GM21360 (cell line): Measurements from ENCODE around the gene SDK1.

Experiments used
- ATAC-seq: cut with Tn5 transposase; IDR thresholded peaks from one replicate; pipeline ENCODE4 v1.9.1; 2021; ENCODE audit warnings: mild to moderate bottlenecking, moderate library complexity; ENCODE audit not compliant: unreplicated experiment

Gene SDK1

DNA sequence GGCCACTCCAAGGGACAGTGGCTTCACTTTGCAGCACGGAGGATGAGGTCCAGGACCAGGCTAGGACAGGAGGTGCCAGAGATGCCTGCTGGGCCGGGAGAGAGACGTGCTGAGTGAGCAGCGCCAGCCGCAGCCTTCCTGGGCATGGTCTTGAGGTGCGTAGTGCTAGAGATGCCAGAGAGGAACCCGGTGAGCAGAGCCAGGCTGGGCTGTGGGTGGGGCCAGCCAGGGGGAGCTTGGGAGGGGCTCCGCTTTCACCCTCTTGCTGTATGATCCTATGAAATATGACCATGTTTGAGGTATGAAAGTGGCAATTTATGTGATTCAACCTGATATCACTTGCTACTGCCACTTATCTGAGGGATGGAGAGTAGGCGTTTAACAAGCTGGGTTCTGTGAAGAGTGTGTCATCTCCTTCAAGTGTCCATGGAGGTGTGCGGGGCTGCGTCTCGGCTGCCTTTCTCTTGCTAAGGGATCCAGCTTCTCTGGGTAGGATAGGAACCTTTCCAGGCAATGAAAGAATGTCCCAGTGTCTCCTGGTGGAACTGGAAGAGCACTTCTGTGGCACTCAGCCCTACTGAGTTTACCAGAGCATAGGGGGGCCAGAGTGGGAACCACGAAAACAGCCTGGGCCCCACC, 862.6 kb downstream of the SDK1 start:
- no peak for ATAC-seq

DNA sequence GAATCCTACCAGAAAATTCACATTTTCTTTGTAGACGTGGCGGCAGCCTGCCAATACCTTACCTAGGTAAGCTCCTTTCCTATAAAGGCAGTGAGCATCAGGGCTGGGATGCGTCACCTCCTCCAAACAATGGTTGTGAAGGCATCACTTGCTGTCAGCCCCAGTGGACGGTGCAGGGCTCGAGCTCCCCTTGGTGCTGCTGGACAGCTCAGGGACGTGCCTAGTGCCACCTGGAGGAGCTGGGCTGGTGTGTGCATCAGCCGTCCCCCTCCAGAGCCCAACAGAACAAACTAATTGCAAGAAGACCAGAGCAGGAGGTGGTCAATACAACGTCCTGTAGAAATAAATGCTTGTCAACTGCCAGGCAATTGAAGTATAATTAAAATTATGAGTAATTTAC, 863.5 kb downstream of the SDK1 start:
- no peak for ATAC-seq

DNA sequence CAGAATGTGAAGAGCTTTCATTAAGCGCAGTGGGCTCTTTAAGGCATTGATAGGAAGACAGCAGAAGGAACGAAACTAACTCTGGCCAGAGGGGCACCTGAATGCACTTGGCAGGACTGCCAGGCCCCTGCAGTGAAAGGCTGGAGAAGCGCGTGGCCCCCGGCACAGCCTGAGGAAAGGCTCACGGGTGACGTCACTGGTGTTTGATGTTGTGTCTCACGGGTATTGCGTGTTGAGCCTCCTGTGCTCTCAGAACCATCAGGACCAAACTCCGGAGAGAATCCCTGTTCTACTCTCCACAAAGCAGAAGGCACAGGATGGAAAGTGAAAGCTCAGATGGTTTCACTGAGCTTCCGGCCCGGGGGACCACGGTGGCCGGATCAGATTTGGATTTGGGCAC, 865.3 kb downstream of the SDK1 start:
- ATAC-seq: no peak

DNA sequence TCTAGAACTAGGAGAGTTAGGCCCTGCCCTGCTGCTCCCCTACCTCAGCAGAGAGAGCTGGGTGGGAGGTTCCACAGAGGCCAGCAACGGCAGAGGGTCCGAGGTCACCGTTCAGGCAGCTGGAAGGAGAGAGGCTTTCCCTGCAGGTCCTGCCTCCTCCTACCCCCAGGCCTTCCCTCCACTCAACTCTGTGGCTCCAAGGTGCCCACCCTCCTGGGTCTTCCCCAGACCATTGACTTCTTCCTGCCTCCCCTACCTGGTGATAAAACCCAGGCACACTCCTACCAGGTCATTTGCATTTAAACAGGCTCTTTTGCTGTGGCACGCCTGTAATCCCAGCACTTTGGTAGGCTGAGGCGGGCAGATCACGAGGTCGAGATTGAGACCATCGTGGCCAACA, 865.8 kb downstream of the SDK1 start:
- no peak for ATAC-seq

DNA sequence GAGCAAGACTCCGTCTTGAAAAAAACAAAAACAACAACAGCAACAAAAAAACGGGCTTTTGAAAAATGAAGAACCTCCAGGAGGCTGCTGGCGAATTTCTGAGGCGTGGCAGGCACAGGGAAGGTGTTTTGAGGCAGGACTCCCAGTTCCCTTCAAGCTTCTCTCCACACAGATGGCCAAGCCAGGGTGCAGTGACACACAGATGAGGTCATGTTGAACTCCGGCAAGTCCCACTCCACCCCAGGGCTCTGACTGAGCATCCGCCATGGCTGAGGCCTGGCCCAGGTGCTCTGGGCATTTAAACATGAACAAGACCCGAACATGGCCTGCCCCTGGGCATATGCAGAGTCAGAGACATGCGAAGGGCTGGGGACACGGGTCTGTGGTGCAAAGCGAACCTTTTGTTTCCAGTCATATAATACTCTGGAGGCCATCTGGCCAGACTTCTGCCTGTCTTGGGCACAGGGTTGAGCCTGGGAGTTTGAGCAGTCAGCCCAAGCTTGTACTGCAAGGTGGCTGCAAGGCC, 866.4 kb downstream of the SDK1 start:
- ATAC-seq: no peak

DNA sequence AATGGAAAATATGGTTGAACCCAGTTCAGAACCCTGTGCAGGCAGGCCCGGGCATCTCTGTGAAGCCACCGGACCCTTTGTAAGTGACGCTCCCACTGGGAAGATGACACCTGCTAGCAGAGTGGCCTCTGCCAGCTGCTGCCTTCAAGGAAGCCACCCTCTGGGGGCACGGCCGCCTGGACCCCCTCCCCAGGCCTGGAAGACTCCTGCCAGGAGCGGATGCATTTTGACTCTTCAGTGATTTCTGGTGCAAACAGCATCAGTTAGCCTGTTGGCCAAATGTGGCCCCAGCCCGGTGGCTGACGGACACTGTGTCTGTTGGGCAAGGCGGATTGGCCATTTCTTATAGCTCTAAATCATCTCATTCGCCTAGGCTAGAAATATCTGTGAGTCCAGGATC, 867.0 kb downstream of the SDK1 start:
- no peak for ATAC-seq

DNA sequence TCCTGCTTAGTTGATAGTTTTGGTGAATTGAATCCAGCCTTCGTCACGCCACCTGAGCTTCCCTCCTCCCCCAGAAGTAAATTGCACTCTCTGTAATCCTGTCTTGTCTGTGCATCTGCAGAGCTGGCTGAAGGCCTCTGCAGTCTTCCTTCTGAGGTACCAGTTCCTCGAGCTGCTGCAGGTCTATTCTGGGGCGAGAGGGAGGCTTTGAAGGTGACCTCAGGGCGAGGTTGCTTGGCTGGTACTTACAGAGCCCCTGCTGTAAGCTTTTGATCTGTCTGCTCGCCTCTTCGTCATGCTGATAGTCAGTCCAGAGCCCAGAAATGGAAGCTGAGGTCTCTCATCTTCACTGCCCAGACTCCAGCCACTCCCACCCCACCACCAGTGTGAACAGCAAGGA, 867.5 kb downstream of the SDK1 start:
- ATAC-seq: no peak

DNA sequence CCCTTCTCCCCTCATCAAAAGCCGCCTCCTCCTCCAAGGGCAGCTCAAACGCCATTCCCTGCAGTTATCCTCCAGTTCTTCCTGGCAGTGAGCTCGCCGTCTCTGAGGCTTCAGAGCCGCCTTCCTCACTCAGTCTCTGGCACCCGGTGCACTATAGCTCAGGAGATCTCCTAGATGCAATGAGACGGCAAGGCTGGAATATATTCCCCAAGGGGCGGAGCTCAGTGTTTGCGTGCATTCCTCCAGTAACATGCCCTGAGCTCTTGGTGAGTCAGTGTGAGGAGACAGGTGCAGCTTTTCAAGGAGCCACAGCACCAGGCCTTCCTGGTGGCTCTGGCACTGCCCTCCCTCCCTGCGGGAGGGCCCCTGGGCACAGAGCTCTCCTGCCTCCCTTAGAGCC, 868.4 kb downstream of the SDK1 start:
- ATAC-seq: no peak

DNA sequence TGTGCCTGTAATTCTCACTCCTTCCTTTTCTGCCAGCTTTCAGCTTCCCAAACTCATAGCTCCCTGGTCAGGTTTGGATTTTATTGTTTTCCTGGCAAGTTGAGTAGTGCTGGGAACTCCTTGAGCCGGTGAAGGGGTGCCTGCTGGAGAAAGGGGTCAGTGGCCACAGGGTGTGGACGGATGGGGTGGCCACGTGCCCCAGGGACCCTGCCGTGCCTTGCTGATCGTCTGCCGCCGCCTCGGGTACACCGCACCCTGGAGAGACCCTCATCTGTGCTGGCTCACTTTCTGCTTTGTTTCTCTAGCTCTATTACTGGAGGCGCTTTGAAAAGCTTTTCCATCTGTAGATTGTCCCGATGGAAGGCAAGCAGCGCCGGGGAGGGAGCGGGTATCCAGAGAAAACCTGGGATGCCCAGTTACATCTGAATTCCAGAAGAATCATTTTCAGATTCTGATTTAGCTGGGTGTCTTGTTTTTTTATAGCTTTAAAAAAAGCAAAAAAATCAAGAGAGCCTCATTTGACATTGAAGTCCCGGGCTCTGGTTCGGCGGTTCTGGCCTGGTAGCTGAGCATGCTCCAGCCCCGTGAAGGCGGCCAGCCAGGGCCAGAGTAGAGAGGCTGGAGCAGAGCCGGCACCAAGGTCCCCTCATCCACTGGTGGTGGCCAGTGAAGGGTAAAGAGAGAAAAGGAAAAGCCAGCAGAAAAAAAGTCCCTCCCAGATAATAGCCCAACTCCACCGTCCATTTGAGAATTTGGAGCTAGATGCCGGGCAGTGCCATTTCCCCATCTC, 870.1 kb downstream of the SDK1 start:
- ATAC-seq: no peak

DNA sequence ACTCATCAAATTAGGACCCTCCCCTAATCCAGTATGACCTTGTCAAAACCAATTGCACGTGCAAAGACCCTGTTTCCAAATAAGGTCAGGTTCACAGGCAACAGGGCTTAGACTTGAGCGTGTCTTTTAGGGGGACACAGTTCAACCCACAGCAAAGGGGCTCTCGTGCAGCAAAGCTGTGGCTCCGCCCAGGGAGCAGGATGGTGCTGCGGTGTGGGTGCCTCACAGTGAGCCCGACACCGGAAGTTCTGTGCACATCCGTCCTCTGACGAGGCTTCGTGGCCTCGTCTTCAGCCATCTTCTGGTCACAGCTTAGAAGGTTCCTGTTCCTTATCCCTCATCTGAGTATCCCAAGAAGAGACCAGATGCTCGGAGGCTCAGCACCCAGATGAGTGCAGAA, 871.8 kb downstream of the SDK1 start:
- ATAC-seq: no peak

DNA sequence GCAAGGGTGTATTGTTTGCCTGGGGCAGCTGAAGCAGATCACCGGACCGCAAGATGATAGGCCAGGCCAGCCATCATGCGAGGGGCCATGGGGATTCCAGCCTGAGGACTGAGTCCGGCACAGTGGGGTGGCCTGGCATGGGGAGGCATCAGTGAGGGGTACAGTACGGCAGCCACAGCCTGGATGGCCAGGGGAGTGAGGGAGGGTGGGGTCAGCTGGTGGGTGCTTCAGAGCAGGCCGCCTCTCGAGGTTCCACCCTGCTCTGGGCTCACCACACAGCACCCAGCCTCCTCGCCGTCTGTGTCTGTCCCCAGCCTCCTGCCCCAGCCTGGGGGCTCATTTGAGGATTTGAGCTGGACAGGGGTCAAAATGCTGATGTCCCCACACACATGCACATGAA, 872.6 kb downstream of the SDK1 start:
- ATAC-seq: no peak

DNA sequence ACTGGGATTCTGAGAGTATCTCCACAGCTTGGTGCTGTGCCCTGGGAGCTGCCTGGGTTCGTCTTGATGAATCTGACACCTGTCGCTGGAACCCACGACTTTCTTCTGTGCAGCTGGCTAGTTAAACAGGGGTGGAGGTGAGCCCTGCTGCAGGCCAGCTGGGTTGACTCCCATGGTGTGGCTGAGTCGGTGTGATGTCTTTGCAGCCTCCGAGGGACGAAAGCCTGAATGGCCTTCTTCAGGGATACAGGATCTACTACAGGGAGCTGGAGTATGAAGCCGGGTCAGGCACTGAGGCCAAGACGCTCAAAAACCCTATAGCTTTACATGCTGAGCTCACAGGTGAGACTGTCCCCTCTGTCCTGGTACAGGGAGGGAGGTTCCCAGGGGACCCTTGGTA, 873.0 kb downstream of the SDK1 start:
- no peak for ATAC-seq

DNA sequence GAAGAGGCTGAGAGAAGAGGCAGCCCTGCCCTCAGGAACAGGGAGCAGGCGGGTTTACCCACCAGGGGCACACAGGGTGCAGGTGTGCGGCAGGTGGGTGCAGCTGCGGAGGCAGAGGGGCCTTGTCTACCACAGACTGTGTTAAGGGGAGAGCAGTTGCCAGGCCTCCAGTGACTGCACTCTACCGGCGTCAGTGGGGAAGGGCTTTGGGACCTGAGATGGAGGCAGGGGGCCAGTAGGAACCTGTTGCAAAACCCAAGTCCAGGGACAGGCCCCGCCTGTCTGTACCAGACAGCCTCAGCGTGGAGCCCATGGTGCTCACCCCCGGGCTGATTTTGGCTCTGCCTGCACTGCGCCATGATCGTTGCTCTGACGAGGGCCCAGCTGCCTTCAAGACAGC, 873.4 kb downstream of the SDK1 start:
- no peak for ATAC-seq

DNA sequence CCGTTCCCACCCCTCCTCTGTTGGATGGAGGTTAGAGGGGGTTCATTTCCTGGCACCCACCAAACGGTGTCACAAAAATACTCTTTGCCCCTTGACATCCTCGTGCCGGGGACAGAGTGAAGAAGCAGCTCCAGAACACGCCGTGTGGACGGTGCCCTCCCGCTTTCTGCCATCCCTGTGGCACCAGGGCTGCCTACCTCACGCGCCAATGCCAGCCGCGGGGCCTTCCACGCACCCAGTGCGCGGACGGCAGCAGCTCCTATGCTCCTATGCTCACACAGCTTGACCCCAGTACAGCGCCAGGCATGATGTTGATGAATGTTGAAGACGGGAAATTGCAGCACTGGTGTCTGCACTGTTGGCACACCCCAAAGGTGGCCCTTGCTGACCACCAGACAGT, 873.8 kb downstream of the SDK1 start:
- ATAC-seq: no peak

DNA sequence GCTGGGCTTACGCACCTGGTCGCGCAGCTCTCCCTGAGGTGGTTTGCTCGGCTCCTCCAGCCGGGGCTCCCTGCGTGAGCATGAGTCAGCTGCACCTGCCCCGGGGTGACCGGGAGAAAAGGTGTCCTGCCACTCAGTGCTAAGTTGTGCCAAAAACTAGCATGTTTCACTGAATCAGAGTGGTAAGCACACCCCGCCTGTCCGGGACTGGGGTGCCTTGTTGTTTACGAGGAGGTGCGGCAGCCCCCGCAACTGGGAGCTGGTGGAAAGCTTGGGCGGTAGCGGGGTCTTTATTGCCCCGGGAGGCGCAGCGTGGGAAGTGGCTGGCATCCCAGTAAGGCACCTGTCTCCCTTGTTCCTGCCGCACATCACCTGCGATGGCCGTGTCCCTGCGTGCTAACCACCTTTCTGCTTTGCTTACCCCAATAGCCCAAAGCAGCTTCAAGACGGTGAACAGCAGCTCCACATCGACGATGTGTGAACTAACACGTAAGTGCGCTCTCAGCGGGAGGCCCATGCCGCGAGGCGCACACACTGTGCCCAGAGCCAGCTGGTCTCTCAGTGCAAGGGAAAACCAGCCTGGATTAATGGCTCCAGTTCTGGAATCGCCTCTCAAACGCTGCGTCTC, 874.4 kb downstream of the SDK1 start:
- ATAC-seq: no peak

DNA sequence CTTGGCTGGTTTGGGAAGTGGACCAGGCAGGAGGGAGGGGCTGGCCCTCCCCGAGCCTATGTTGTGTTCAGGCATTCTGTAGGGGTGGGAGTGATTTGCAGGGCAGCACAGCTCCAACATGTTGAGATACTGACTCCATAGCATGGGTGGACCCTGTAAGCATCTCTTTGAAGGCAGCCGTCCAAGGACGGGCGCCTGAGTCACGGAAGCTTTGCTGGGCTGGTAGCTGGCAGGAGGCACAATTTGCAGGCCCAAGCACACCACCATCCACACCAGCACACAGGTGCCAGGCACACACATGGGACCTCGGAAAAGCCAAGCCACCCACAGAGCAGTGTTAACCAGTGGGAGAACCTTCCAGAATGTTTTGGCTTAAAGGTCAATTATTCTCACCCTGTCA, 875.9 kb downstream of the SDK1 start:
- no peak for ATAC-seq

DNA sequence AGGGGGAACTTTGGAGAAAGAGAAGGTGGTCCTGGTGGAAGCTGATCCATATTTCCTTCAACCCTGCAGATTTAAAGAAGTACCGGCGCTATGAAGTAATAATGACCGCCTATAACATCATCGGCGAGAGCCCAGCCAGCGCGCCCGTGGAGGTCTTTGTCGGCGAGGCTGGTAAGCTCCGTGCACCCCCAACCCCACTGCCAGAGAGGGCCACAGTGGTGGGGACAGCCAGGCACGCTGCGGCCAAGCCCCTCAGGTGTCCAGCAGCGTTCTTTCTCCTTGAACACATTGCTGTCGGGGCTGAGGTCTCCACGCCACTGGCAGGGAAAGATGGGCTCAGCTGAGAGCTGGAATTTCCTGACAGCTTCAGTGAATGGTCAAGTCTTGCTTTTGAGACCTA, 877.4 kb downstream of the SDK1 start:
- no peak for ATAC-seq

DNA sequence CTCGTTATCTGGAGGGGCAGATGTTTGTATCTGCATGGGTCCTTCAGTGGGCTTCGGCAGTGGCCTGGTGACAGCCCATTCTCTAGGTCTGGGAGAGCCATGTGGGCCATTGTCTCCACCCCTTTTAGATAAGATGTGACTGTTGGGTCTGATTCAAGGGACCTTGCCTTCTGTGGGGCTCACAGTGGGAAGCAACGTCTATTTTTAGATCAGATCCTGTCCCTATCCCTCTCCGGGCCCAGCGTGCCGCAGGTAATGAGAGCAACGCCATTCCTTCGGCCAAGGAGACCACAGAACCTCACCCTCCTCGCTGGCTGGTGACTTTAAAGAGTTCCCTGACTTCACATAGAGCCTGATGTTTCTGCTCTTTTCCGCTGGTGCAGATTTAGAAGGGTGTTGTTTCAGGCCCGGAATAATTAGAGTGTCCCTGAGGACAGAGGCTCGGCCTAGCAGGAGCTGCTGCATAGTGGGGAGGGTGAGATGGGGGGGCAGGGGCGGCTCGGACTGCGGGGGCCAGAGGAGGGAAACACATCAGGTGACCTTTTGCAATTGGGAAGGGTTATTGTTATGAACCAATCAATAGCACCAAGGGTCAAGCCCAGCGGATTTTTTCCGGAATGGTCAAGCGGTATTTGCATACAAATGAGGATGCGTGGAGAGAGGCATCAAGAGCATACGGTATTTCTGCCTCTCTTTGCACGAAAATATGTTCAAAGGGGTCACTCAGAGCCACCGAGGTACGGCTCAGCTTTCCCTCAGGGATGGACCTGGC, 878.0 kb downstream of the SDK1 start:
- ATAC-seq: no peak

DNA sequence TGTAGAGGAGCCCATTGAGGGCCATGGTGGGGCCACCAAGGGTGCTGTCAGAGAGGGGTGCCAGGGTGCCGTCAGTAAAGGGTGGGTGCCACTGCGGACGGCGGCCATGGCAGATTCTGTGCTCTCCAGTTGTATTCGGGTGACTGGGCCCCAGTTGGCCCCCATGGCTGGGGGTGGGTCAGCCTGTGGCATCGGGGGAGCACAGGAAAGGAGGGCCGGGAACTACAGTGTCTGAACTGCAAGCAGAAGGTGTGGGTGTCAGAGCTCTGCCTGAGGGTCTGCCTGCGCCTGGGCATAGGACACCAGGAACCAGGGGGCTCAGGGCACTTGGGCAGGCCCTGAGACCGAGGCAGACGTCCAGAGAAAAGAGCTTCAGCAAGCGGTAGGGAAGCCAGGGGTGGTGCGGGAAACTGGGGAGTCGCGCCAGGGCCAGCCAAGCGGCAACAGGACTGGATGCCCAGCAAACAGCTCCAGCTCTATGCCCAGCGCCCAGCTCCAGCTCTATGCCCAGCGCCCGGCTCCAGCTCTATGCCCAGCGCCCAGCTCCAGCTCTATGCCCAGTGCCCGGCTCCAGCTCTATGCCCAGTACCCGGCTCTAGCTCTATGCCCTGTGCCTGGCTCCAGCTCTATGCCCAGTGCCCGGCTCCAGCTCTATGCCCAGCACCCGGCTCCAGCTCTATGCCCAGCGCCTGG, 878.8 kb downstream of the SDK1 start:
- no peak for ATAC-seq

DNA sequence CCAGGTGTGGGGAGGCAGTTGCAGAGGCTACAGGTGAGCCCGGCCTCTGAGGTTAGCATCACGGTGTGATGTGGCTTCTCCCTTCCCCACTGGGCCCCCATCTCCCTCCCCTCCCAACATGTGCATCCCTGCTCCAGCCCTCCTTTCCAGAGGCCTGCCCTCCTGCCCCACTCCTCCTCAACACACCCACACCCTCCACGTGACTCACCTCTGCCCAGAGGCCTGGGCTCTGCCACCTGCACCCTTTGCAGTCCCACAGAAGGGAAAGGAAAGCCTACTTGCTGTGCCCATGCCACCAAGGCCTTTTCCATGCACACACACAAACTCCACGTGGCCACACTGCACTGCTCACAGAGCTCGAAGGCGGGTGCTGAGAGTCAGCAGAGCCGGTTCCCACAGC, 880.4 kb downstream of the SDK1 start:
- no peak for ATAC-seq
